Measurements from ENCODE around the gene CTH. TPM values are rescaled to one million over a fixed set of nuclear protein-coding genes. Genes with fewer than 3 reads are reported as not detected.
"Not testable (repeated sequence)": the region's sequence is repeated elsewhere in the genome, so short reads cannot be mapped to it uniquely, and the experiment has no call there.

The CTH gene
- polyA plus RNA-seq, 1 experiment = 5.2 TPM

DNA sequence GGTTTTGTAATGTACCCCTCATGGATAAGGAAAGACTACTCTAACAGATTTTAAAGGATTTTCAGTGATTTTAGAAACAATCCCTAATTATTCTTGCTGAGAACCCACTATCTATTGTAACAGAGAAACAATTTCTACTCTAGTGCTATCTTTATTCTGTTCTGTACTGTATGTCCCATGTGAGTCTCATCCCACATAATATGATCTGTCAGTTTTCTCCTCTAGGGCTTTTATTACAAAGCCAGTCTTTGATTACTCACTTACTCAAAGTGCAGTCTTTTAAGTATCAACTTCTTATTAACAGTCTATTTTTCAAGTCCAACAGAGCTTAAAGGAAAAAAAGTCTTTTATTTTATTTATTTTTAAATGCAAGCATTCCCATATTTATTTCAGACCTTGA, 54.8 kb downstream of the CTH start:
- CTCF ChIA-PET = no interaction called here
- H3K36me3 ChIP-seq (ENCODE audit: control insufficient read depth, insufficient read depth, low read length) = no peaks in the 10 kb centered on the region
- POLR2A ChIA-PET = no interaction called here
- no peak for TF ChIP-seq CTCF (IDR thresholded peaks at IDR 0.05; ENCODE audit: insufficient read depth, low read depth, low read length)
- H3K4me3 ChIP-seq (ENCODE audit: low read depth, low read length) = no peak overlapping the region
- no peak for DNase-seq (ENCODE audit: low read depth)
- no peaks in the 10 kb centered on the region for H3K27me3 ChIP-seq (ENCODE audit: control insufficient read depth, insufficient read depth, low read length)

DNA sequence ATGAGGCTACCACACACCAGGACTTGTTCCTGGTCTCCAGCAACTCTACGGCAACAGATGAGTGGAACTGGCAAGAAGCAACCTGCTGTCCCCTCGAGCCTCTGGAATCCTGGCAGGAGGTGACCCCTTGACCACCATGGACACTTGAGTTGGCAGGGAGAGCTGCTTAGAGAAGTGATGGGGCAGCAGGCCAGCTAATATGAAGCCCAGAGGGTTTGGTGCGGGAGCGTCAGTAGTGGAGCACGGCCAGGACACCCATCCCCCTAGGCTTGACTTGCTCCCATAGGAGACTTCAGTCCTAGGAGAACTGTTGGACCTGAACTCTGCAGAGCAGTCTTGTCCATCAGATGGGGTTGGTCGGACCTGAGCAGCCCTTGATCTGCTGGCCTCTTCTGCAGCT, 56.5 kb downstream of the CTH start:
- Histone ChIP-seq H3K4me3 (ENCODE audit: low read depth, low read length) (no peak overlapping the region), H3K27me3 (ENCODE audit: control insufficient read depth, insufficient read depth, low read length) (no peaks in the 10 kb centered on the region), H3K36me3 (ENCODE audit: control insufficient read depth, insufficient read depth, low read length) (no peaks in the 10 kb centered on the region)
- CTCF ChIA-PET = interaction anchor here (0.5 to 0.9 kb wide), 2 partner anchors 12 to 42 kb away, joined by 3 read pairs; no protein-coding TSS in a partner anchor
- no peak for TF ChIP-seq CTCF (IDR thresholded peaks at IDR 0.05; ENCODE audit: insufficient read depth, low read depth, low read length)
- no peak for DNase-seq (ENCODE audit: low read depth)
- POLR2A ChIA-PET = no interaction called here

GRCh38 chr1:70468180-70468579, 57.1 kb downstream of the CTH start:
- Histone ChIP-seq H3K27me3 (ENCODE audit: control insufficient read depth, insufficient read depth, low read length) (no peaks in the 10 kb centered on the region), H3K36me3 (ENCODE audit: control insufficient read depth, insufficient read depth, low read length) (no peaks in the 10 kb centered on the region), H3K4me3 (ENCODE audit: low read depth, low read length) (no peak overlapping the region)
- TF ChIP-seq CTCF (IDR thresholded peaks at IDR 0.05; ENCODE audit: insufficient read depth, low read depth, low read length) = no peak
- no peak for DNase-seq (ENCODE audit: low read depth)
- ChIA-PET POLR2A (no interaction called here), CTCF (interaction anchor here (0.5 kb wide), 1 partner anchor 41 kb away, joined by 3 read pairs; no protein-coding TSS in a partner anchor)

GRCh38 chr1:70469184-70469583, 58.1 kb downstream of the CTH start:
- CTCF ChIA-PET; H3K36me3 ChIP-seq (ENCODE audit: control insufficient read depth, insufficient read depth, low read length); DNase-seq (ENCODE audit: low read depth); H3K27me3 ChIP-seq (ENCODE audit: control insufficient read depth, insufficient read depth, low read length); POLR2A ChIA-PET; H3K4me3 ChIP-seq (ENCODE audit: low read depth, low read length): not testable (repeated sequence)

DNA sequence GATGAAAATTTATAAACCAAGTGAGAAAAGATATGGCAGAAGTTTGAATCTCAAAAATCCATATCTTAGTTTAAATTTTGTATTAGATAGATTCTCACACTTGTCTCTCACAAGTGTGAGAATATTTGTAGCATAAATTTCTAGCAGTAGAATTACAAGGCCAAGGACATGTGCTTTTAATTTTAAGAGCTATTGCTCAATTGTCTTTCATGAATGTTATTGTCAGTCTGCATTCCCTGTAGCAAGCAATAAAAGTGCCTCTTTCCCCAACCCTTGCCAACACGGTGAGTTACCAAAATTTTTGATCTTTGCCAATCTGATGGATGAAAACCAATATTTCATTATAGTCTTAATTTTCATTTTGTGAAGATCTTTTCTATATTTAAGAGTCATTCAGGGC, 64.0 kb downstream of the CTH start:
- no peak overlapping the region for H3K4me3 ChIP-seq (ENCODE audit: low read depth, low read length)
- H3K36me3 ChIP-seq (ENCODE audit: control insufficient read depth, insufficient read depth, low read length) = no peaks in the 10 kb centered on the region
- no peak for TF ChIP-seq CTCF (IDR thresholded peaks at IDR 0.05; ENCODE audit: insufficient read depth, low read depth, low read length)
- H3K27me3 ChIP-seq (ENCODE audit: control insufficient read depth, insufficient read depth, low read length) = no peaks in the 10 kb centered on the region
- ChIA-PET POLR2A (no interaction called here), CTCF (no interaction called here)
- DNase-seq (ENCODE audit: low read depth) = peak; percentile 23

DNA sequence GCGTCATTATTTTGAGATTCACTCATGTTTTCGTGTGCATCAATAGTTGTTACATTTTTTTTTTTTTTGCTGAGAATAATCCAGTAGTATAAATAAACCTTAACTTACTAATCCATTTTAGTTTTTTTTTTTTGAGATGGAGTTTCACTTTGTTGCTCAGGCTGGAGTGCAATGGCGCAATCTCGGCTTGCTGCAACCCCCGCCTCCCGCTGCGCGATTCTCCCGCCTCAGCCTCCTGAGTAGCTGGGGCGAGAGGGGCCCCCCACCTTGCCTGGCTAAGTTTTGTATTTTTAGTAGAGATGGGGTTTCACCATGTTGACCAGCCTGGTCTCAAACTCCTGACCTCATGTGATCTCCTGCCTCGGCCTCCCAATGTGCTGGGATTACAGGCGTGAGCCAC, 66.0 kb downstream of the CTH start:
- CTCF ChIA-PET = no interaction called here

DNA sequence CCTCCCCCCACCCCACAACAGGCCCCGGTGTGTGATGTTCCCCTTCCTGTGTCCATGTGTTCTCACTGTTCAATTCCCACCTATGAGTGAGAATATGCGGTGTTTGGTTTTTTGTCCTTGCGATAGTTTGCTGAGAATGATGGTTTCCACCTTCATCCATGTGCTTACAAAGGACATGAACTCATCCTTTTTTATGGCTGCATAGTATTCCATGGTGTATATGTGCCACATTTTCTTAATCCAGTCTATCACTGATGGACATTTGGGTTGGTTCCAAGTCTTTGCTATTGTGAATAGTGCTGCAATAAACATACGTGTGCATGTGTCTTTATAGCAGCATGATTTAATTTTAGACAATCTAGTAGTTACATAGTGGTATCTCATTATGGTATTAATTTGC, 66.8 kb downstream of the CTH start:
- H3K4me3 ChIP-seq (ENCODE audit: low read depth, low read length); CTCF ChIA-PET; POLR2A ChIA-PET; H3K27me3 ChIP-seq (ENCODE audit: control insufficient read depth, insufficient read depth, low read length); DNase-seq (ENCODE audit: low read depth); H3K36me3 ChIP-seq (ENCODE audit: control insufficient read depth, insufficient read depth, low read length): not testable (repeated sequence)

More for the DNA sequence above, 66.0 kb downstream of the CTH start:
- no peaks in the 10 kb centered on the region for H3K36me3 ChIP-seq (ENCODE audit: control insufficient read depth, insufficient read depth, low read length)
- no peak overlapping the region for H3K4me3 ChIP-seq (ENCODE audit: low read depth, low read length)
- POLR2A ChIA-PET = no interaction called here
- TF ChIP-seq CTCF (IDR thresholded peaks at IDR 0.05; ENCODE audit: insufficient read depth, low read depth, low read length) = no peak
- no peak for DNase-seq (ENCODE audit: low read depth)
- no peaks in the 10 kb centered on the region for H3K27me3 ChIP-seq (ENCODE audit: control insufficient read depth, insufficient read depth, low read length)
